Epithelial cell of proximal tubule (primary cell): ENCODE data around the gene LRIT3. TPM values are rescaled to one million over a fixed set of nuclear protein-coding genes. Genes with fewer than 3 reads are reported as not detected.

Experiments
- DNase-seq: peaks from one replicate; pipeline ENCODE4 v3.0.0-alpha.2; 2011; ENCODE audit warnings: low read depth
- H3K4me3 ChIP-seq: 2 replicates; pipeline ENCODE4 v1.5.1; 2011; ENCODE audit warnings: low read depth, mild to moderate bottlenecking, low read length
- CTCF ChIP-seq: conservative IDR thresholded peaks from 2 replicates; pipeline ENCODE4 v1.5.1; 2012; ENCODE audit warnings: low read depth, mild to moderate bottlenecking, low read length
- total RNA-seq: library from RNA; depleted of rRNA; stranded (reverse); fragments of >200 nt; gene quantifications from 2 replicates; pipeline ENCODE4 v1.2.3, GENCODE V29; 2015

Gene LRIT3
- under 0.01 TPM in 1 of 2 replicates, not detected in the other for total RNA-seq

GRCh38 chr4:109847896-109848442, at the start of gene LRIT3:
TSS of gene LRIT3 (plus strand) at chr4:109848107. CDS start at chr4:109848202, 95 bp downstream.
- DNase-seq = no peak
- no peak for TF ChIP-seq CTCF
- H3K4me3 ChIP-seq = no peak within 1 kb of the TSS

- no peak overlapping the region for H3K4me3 ChIP-seq
- no peak for DNase-seq
- TF ChIP-seq CTCF = peak; percentile 32
These were observed 49.0 kb upstream of the LRIT3 start for GRCh38 chr4:109798866-109799265.

GRCh38 chr4:109801099-109801789, 46.7 kb upstream of the LRIT3 start:
- no peak for TF ChIP-seq CTCF
- H3K4me3 ChIP-seq = peak overlapping the region; percentile 65
- DNase-seq = no peak

GRCh38 chr4:109801895-109802319, 46.0 kb upstream of the LRIT3 start, which contains the start of gene CFI:
TSS of gene CFI (minus strand) at chr4:109801999. CDS start at chr4:109801971, 28 bp downstream.
- no peak for TF ChIP-seq CTCF
- H3K4me3 ChIP-seq = peak within 1 kb of the TSS; percentile 65
- DNase-seq = peak; percentile 60

- no peak overlapping the region for H3K4me3 ChIP-seq
- peak; percentile 72 for TF ChIP-seq CTCF
- DNase-seq = peak; percentile 29
These were observed 43.9 kb upstream of the LRIT3 start for GRCh38 chr4:109803924-109804571.

GRCh38 chr4:109809655-109810054, 38.3 kb upstream of the LRIT3 start:
- no peak for TF ChIP-seq CTCF
- no peak for DNase-seq
- no peak overlapping the region for H3K4me3 ChIP-seq
